Posterior cingulate gyrus (tissue), 11 donors: Measurements from ENCODE around the gene ABHD1.
A peak's percentile ranks its signal among the peaks of the same experiment; 100 is the strongest.

Experiments
- DNase-seq, 10 donors: peaks; one replicate each; pipeline versions ENCODE4 v3.0.0 to v3.0.0-alpha.2; 2020 to 2021; ENCODE audit warnings: mixed read lengths in 3 of 10
- intact Hi-C: fragments of 100-400 bp; cut with DNase I; formaldehyde crosslinking; loops from one replicate; pipeline ENCODE4 v1.15.1; 2023

The ABHD1 gene

GRCh38 chr2:27086090-27086723 is 37.4 kb upstream of the ABHD1 start:
- intact Hi-C loops: loop anchor here (2.0 to 5.0 kb wide), 2 partner anchors 35 to 46 kb away; partner anchors contain the start of genes AGBL5 and PREB
- DNase-seq: peak; percentile 91 to 99 (median 96)

GRCh38 chr2:27086724-27087593 is 36.7 kb upstream of the ABHD1 start, which contains the start of gene KHK:
KHK (plus strand) TSS chr2:27086772; CDS start chr2:27087260, 488 bp downstream.
- intact Hi-C loops: loop anchor here (2.0 to 5.0 kb wide), 2 partner anchors 36 to 45 kb away; partner anchors contain the start of genes AGBL5 and PREB
- peak in 9 of 10 donors; percentile 37 to 97 (median 68) for DNase-seq

- intact Hi-C loops: loop anchor here (2.0 to 5.0 kb wide), 2 partner anchors 37 to 44 kb away; partner anchors contain the start of genes AGBL5 and PREB
- DNase-seq: peak in 2 of 10 donors; percentile 26 to 38
These were observed 35.7 kb upstream of the ABHD1 start for GRCh38 chr2:27087823-27088410.

GRCh38 chr2:27088634-27089033 is 35.0 kb upstream of the ABHD1 start:
- DNase-seq: peak in 2 of 10 donors; percentile 2 to 26
- intact Hi-C loops: loop anchor here (5.0 kb wide), 1 partner anchor 44 kb away; the partner anchor contains the start of gene PREB

- peak in 3 of 10 donors; percentile 33 to 52 (median 40) for DNase-seq
- intact Hi-C loops: loop anchor here (5.0 kb wide), 1 partner anchor 43 kb away; the partner anchor contains the start of gene PREB
These were observed 34.3 kb upstream of the ABHD1 start for GRCh38 chr2:27089111-27089954.

GRCh38 chr2:27091746-27092695 is 31.6 kb upstream of the ABHD1 start:
- DNase-seq: peak in 3 of 10 donors; percentile 48 to 80 (median 50)
- intact Hi-C loops: no loop called here

- intact Hi-C loops: no loop called here
- DNase-seq: peak in 3 of 10 donors; percentile 20 to 77 (median 56)
These were observed 30.8 kb upstream of the ABHD1 start for GRCh38 chr2:27092696-27093429.

- peak in 3 of 10 donors; percentile 31 to 73 (median 49) for DNase-seq
- intact Hi-C loops: no loop called here
These were observed 29.9 kb upstream of the ABHD1 start for GRCh38 chr2:27093430-27094352.

GRCh38 chr2:27094353-27094984 is 29.1 kb upstream of the ABHD1 start:
- DNase-seq: peak in 3 of 10 donors; percentile 46 to 76 (median 59)
- intact Hi-C loops: no loop called here

- intact Hi-C loops: loop anchor here (5.0 kb wide), 1 partner anchor 187 kb away; the partner anchor contains the start of gene TRIM54
These were observed 28.2 kb upstream of the ABHD1 start for GRCh38 chr2:27095427-27095744.

GRCh38 chr2:27095745-27096651 is 27.6 kb upstream of the ABHD1 start:
- intact Hi-C loops: loop anchor here (5.0 kb wide), 1 partner anchor 186 kb away; the partner anchor contains the start of gene TRIM54
- peak; percentile 66 to 96 (median 72) for DNase-seq

More at GRCh38 chr2:27095427-27095744, 28.2 kb upstream of the ABHD1 start:
- DNase-seq: peak in 3 of 10 donors; percentile 14 to 67 (median 19)

- intact Hi-C loops: loop anchor here (5.0 kb wide), 1 partner anchor 185 kb away; the partner anchor contains the start of gene TRIM54
These were observed 26.8 kb upstream of the ABHD1 start for GRCh38 chr2:27096748-27097297.

GRCh38 chr2:27097341-27097740 is 26.3 kb upstream of the ABHD1 start:
- intact Hi-C loops: loop anchor here (5.0 kb wide), 1 partner anchor 185 kb away; the partner anchor contains the start of gene TRIM54
- DNase-seq: peak in 1 of 10 donors; percentile 62

More at GRCh38 chr2:27096748-27097297, 26.8 kb upstream of the ABHD1 start:
- DNase-seq: peak in 2 of 10 donors; percentile 30 to 54

GRCh38 chr2:27099334-27099955 is 24.2 kb upstream of the ABHD1 start:
- DNase-seq: peak in 2 of 10 donors; percentile 76 to 82
- intact Hi-C loops: loop anchor here (2.0 to 5.0 kb wide), 2 partner anchors 183 to 203 kb away; partner anchors contain the start of gene TRIM54
